OCI-LY1 (cell line): ENCODE results near the gene TBL1X.

Experiments
- EZH2 ChIP-seq: fragments of 200-600 bp; sonication (generic), shearing (Covaris generic); IDR thresholded peaks from 2 replicates; pipeline ENCODE4 v1.8.0; 2017; ENCODE audit warnings: borderline replicate concordance, mixed run types, mild to moderate bottlenecking, antibody characterized with exemption, low read length, moderate library complexity, mixed read lengths
- TF ChIP-seq, protein P1 (sequence below): fragments of 200-600 bp; sonication (generic), shearing (Covaris generic); IDR thresholded peaks from 2 replicates; pipeline ENCODE4 v1.5.1; 2017; ENCODE audit warnings: mild to moderate bottlenecking, antibody characterized with exemption, low read length, moderate library complexity, mixed read lengths

DNA sequence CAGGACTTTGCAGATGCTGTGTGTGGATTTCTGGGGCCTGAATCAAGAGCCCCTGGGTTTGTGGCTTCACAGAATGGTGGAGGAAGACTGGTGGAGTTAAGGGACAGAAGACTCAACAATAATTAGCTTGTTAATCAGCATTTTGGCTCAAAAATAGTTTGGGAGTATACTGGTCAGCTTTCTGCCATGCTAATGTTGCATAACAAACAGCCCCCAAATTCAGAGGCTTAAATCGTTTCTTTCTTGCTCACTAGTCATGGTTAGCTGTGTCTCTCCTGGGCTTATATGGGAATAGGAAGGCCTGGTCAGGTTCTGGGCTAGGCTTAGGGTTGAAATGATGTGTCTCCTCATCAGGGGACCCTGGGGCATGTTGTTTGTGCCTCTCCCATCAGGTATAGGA is 24.4 kb downstream of the TBL1X start:
- TF ChIP-seq, protein P1, sequence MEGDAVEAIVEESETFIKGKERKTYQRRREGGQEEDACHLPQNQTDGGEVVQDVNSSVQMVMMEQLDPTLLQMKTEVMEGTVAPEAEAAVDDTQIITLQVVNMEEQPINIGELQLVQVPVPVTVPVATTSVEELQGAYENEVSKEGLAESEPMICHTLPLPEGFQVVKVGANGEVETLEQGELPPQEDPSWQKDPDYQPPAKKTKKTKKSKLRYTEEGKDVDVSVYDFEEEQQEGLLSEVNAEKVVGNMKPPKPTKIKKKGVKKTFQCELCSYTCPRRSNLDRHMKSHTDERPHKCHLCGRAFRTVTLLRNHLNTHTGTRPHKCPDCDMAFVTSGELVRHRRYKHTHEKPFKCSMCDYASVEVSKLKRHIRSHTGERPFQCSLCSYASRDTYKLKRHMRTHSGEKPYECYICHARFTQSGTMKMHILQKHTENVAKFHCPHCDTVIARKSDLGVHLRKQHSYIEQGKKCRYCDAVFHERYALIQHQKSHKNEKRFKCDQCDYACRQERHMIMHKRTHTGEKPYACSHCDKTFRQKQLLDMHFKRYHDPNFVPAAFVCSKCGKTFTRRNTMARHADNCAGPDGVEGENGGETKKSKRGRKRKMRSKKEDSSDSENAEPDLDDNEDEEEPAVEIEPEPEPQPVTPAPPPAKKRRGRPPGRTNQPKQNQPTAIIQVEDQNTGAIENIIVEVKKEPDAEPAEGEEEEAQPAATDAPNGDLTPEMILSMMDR, result no peak
- no peak for TF ChIP-seq EZH2
